ENCODE measurements around the gene PCDH19.

GRCh38 chrX:100244681-100245080 lies 165.4 kb downstream of the PCDH19 start:
- TF ChIP-seq TAF1 (IDR thresholded peaks at IDR 0.05; ENCODE audit: borderline replicate concordance, low read depth, low read length) (no peak), REST (IDR thresholded peaks at IDR 0.05; ENCODE audit: low read depth, low read length) (no peak), CTCF (IDR thresholded peaks at IDR 0.05) (no peak), POLR2AphosphoS5 (IDR thresholded peaks at IDR 0.05; ENCODE audit: low read depth, low read length) (no peak), EP300 (IDR thresholded peaks at IDR 0.05; ENCODE audit: borderline replicate concordance in 1 of 2, low read depth in 1 of 2, low read length in 1 of 2) (no peak), YY1 (IDR thresholded peaks at IDR 0.05; ENCODE audit: low read depth) (no peak), NRF1 (IDR thresholded peaks at IDR 0.05; ENCODE audit: low read depth, low read length) (no peak), RCOR1 (IDR thresholded peaks at IDR 0.05; ENCODE audit: low read length) (no peak), RFX5 (IDR thresholded peaks at IDR 0.05; ENCODE audit: low read length) (no peak), RAD21 (IDR thresholded peaks at IDR 0.05; ENCODE audit: low read length) (no peak)
- TF ChIP-seq, protein P1, sequence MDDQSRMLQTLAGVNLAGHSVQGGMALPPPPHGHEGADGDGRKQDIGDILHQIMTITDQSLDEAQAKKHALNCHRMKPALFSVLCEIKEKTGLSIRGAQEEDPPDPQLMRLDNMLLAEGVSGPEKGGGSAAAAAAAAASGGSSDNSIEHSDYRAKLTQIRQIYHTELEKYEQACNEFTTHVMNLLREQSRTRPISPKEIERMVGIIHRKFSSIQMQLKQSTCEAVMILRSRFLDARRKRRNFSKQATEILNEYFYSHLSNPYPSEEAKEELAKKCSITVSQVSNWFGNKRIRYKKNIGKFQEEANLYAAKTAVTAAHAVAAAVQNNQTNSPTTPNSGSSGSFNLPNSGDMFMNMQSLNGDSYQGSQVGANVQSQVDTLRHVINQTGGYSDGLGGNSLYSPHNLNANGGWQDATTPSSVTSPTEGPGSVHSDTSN (IDR thresholded peaks at IDR 0.05) = no peak
- TF ChIP-seq, protein P2, sequence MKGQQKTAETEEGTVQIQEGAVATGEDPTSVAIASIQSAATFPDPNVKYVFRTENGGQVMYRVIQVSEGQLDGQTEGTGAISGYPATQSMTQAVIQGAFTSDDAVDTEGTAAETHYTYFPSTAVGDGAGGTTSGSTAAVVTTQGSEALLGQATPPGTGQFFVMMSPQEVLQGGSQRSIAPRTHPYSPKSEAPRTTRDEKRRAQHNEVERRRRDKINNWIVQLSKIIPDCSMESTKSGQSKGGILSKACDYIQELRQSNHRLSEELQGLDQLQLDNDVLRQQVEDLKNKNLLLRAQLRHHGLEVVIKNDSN (IDR thresholded peaks at IDR 0.05; ENCODE audit: borderline replicate concordance, low read depth) = no peak
